NCI-H526 (cell line): ENCODE measurements around the gene SLC25A42.
"Not testable (repeated sequence)": the region's sequence is repeated elsewhere in the genome, so short reads cannot be mapped to it uniquely, and the experiment has no call there.

Experiments
- DNase-seq, 2 experiments: peaks; one replicate each; lab custom pipeline; 2025; lab: John Stamatoyannopoulos, UW

SLC25A42 gene

DNA sequence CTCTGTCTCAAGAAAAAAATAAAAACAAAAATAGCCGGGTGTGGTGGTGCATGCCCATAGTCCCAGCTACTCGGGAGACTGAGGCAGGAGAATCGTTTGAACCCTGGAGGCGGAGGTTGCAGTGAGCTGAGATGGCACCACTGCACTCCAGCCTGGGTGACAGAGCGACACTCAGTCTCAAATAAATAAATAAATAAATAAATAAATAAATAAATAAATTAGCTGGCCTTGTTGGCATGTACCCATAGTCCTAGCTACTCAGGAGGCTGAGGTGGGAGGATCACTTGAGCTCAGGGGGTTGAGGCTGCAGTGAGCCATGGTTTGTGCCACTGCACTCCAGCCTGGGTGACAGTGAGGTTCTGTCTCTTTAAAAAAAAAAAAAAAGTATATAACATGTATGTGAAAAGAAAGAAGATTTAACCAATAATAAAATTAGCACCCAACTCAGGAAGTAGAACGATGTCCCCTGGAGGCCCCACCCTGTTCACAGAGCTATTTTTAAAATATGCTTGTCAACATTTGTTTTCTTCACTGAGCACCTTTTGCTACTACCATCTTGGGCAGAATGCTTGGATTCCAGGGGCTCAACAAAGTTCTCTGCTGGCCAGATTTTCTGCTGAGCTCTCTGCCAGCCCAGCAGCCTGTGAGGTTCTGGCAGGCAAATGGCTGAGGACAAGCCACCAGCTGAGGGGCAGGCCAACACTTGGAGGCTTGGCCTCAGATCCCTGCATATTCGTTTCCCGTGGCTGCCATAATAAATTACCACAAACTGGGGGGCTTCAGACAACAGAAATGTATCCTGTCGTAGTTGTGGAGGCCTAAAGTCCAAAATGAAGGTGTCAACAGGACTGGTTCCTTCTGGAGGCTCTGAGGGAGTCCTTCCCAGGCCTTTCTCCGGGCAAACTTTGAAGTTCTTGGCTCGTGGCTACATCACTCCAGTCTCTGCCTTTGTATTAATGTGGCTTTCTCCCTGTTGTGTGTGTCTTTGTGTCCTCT is 5.2 kb downstream of the SLC25A42 start:
- DNase-seq: no peak

DNA sequence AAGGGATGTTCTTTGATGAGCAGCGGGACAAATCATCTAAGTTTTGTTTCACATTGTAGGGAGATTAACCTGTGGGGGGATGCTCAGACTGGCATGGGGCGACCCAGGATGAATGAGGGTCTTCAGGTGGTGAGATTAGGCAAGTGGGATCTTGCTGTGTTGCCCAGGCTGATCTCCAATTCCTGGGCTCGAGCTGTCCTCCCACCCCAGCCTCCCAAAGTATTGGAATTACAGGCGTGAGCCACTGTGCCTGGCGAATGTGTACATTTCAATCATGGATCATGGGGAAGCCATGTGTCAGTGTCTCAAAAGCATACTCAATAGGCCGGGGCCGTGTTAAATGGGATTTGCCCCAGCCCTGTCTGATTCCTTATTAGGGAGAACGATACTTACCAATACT is 8.1 kb downstream of the SLC25A42 start:
- no peak for DNase-seq

DNA sequence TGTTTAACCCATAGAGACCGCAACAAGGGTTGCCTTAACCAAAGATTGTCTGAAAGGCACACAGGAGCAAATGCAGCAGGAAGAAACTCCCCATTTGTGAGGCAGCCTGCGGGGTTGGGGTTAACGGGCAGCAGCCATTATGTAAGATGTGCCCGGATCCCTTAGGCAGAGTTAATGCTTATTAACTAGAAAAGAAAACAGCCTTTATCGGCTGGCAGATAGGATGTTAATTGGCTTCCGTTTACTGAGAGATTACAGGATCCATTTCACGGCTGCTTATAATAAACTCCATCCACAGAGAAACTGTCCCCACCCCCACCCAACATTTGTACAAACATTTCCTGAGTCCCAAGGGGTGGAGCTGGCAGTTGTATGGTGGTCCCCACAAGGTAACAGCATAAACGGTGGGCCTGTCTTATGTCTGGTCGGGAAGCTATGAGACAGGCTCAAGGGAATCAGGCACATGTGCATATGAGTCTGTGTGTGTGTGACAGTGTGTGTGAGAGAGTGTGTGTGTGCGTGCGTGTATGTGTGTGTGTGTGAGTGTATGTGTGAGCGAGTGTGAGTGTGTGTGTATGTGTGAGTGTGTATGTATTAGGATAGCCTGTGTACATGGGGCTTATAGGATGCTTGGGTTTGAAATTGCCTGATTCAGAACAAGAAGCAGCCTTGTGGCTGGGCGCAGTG is 10.5 kb downstream of the SLC25A42 start:
- no peak for DNase-seq

DNA sequence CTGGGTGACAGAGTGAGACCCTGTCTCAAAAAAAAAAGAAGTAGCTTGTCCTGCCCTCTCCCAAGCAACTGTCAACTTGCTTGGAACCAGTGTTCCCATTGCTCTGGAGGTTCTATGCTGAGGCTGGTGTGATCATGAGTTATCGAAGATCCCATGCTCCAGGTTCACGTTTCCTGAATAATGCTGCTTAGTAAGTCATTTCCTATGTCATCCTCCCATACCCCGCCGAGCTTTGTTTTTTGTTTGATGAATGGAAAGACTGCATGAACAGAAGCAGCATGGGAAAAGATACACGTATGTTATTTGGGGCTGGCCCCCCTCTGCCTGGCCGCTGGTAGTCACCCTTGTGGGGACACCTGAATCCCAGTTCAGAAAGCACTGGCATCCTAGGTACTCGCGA is 11.3 kb downstream of the SLC25A42 start:
- no peak for DNase-seq

DNA sequence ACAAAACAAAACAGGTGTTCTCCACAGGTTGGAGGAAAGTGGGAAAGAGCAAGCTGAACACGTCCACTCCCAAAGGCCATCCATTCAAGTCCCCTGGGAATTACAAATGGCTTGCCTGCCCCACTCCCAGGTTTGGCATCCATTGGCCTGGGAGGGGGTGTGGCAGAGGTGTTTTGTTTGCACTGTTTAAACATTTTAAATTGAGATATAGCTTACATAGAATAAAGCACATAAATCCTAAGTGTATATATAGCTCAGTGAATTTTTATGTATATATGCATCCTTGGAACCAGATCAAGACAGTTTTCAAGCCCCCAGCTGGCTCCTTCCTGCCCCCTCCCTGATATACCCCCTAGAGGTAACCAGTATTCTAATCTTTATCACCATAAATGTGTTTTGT is 12.7 kb downstream of the SLC25A42 start:
- DNase-seq: no peak

DNA sequence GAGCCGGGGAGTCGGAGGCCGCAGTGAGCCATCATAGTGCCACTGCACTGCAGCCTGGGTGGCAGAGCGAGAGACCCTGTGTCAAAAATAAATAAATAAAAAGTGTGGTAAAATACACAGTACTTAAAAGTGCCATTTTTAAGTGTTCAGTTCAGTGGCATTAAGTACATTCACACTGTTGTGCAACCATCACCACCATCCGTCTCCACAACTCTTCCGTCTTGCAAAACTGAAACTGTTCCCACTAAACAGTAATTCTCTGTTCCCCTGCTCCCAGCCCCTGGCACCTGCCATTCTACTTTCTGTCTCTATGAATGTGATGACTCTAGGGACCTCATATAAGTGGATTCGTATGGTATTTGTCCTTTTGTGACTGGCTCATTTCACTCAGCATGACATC is 13.3 kb downstream of the SLC25A42 start:
- no peak for DNase-seq

DNA sequence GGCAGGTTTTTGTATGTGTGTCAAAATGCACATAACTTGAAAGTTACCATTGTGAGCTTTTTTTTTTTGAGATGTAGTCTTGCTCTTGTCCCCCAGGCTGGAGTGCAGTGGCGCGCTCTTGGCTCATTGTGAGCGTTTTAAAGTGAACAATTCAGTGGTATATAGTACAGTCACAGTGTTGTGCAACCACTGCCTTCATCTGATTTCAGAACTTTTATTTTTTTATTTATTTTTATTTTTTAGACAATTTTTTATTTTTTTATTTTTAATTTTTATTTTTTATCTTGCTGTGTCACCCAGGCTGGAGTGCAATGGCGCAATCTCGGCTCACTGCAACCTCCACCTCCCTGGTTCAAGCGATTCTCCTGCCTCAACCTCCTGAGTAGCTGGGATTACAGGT is 15.0 kb downstream of the SLC25A42 start:
- no peak for DNase-seq

DNA sequence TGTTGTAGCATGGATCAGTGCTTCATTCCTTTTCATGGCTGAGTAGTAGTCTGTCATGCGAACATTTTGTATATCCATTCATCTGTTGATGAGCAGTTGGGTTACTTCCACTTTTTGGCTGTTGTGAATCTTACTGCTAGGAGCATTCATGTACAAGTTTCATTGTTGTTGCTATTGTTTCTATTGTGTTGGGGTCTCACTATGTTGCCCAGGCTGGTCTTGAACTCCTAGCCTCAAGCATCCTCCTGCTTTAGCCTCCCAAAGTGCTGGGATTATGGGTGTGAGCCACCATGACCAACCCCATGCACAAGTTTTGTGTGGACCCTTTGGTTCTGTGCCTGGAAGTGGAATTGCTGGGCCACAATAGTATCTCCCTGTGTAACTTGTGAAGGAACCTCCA is 15.8 kb downstream of the SLC25A42 start:
- DNase-seq: no peak

DNA sequence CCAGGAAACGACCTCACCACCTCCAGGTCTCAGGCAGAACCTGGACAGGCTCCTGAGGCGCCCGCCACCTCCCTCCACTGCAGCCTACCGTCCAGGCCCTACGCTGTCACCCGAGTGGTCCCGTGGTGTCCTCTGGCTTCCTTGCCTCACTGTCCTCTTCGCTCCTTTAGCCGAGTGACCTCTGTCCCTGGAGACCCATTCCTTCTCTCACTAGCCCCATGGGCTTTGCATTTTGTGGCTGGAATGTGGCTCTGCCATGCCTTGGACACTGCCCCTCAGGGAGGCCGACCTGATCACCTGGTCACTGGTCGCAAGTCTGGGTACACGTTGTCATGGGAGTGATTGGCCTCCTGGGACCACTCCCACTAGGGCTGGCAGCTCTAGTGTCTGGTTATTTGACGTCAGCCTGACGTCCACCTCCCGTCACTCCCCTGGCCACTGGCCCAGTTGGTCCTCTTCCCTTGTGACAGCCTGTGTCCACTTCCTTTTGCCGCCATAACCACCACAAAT is 17.9 kb downstream of the SLC25A42 start:
- DNase-seq: no peak

DNA sequence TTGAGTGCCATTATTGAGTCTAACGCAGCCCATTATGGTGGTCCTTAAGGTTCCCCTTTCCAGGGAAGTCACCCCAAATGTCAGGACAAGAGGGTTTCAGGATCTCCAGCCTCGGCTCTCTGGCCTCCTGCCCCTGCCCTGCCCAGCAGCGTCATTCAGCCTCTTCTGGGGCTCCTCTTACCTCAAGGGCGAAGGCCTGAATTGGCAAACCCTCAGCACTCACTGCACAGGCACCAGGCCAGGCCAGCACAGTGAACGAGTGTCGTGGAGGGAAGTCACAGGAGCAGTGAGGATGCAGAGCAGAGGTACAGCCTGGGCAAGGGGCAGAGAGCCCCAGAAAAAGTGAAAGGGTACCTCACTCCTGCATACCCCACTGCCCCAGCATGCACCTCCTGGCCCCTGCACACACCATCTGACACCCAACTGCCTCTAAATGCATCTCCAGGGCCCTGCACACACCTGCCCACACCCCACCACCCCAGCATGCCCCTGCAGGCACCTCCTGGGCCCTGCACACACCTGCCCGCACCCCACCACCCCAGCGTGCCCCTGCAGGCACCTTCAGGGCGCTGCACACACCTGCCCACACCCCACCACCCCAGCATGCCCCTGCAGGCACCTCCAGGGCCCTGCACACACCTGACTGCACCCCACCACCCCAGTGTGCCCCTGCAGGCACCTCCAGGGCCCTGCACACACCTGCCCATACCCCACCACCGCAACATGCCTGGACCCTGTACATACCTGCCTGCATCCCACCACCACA is 19.8 kb downstream of the SLC25A42 start:
- DNase-seq: no peak

DNA sequence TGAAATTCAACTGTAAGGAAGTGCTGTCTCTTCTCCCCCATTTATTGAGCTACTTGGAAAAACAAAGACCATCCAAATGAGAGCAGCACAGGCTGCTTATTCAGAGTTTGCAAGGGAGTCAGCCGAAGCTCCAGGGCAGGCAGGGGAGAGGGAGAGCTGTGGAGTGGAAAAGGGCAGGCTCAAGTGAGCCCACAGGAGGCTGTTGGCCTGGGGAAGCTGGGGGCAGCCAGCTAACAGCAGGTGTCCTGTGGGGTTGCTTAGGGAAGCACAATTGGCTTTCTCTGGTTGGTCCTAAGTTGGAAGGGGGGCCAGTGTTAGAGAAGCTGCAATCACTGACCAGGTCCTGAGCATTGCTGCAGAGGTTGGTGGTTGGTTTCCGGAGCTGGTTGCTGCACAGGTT is 23.9 kb downstream of the SLC25A42 start:
- DNase-seq: no peak

DNA sequence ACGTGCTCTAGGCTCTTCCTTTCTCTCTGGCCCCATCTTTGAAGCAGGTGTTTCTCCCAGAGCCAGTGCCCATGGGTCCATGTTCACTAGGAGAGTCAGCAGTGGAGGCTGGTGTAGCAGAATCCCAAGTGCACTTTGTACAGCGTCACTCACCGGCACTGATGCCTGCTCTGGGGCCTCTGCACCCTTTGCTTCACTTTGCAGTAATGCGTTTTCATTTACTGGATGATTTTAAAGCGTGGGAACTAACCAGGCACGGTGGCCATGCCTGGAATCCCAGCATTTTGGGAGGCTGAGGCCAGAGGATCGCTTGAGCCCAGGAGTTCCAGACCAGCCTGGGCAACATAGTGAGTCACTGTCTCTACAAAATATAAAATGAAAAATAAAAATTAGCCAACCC is 30.7 kb downstream of the SLC25A42 start:
- DNase-seq: no peak

DNA sequence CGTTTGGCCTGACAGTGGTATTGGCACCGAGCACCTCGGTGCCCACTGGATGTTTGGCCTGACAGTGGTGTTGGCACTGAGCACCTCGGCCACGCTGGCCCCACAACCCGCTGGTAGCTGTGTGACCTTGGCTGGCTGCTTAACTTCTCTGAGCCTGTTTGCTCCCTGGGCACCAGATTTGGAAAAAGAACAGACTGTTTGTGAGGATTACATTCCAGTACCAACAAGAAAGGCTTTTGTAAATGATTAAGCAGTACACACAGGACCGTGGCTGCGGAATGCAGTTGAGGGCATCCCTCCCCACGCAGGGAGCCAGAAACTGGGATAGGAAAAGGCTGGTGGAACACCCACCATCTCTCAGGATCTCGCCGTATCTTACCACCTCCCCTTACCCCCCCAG is 31.9 kb downstream of the SLC25A42 start:
- no peak for DNase-seq

DNA sequence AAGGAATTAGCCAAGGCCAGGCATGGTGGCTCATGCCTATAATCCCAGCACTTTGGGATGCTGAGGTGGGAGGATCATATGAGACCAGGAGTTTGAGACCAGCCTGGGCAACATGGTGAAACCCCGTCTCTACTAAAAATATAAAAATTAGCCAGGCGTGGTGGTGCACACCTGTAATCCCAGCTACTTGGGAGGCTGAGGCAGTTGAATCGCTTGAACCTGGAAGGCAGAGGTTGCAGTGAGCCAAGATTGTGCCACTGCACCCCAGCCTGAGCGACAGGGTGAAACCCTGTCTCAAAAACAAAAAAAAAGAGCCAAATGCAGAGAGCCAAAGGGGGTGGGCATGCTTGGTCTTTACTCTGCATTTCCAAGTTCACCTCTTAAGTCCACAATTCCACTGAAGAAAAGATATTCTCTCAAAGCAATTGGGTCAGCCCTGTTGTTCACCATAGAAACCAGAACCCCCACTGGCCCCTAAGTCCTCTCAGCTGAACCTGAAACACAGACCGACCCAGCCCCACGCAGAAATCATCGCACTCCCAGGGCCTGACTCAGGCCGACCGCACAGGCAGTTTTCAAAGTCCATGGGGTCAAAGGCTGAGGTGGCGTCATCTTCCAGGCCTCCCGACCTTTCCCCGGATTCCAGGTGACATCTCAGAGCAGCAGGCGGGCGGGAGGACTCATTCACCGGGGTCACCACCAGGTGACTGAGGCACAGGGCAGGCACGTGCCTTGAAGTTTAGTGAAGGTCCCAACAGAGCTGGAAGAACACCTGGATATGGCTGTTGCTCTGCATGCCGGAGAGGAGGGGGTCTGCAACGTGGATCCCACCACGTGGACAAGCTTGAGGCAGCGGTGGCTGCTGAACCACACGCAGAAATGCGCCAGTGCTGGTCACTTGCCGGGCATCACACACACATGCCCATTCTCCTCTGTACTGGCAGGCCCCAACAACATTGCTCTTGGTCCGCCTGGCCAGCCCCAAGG is 33.1 kb downstream of the SLC25A42 start:
- DNase-seq: no peak

DNA sequence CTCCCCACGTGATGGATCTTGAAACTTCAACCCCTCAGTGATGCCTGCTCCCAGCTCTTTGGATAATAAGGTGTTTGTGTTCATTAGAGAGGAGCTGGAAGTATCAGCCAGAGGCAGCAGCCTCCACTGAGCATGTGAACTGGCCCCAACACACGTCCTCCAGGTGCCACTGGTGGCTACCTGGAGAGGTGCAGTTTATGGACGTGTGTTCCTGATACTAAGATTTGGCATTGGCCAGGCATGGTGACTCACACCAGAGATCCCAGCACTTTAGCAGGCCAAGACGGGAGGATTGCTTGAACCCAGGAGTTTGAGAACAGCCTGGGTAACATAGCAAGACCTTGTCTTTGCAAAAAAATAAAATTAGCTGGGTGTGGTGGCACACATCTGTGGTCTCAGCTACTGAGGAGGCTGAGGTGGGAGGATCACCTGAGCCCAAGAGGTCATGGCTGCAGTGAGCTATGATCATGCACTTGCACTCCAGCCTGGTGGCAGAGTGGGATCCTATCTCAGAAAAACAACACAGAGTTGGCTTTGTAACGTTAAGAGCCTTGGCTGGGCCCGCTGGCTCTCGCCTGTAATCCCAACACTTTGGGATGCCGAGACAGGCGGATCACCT is 34.4 kb downstream of the SLC25A42 start:
- DNase-seq: no peak

DNA sequence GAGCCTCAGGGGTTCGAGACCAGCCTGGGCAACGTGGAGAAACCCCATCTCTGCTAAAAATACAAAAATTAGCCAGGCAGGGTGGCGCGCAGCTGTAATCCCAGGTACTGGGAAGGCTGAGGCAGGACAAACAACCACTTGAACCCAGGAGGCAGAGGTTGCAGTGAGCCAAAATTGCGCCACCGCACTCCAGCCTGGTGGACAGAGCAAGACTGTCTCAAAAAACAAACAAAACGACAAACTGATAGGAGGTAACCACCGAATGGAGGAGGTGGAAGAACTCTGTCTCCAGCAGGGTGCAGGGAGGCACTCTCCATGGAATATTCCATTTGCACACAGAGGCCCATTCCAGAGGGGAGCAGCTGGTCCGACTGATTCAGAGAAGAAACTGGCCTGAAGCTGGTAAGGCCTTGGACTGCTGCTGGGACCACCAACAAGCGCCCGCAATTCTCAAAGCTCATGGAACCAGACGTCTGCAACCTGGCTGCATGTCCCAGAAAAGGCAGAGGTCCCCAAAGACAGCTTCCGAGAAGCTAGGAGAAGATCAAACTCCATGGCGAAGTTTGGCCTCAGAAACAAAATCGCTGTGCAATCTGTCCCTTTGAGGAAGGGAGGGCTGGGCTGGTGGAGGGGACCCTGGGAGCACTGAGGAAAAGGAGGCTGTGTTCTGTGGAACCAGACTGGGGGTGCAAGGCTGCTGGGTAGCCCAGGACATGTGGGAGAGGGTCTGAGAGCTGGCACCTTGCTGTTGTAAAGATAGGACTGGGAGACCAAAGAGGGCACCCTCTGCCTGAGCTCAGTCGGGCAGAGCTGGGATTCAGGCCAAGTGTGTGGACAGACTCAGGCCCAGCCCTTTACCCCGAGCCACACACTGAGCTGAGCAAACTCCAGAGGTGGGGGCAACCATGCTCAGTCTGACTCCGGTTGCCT is 35.2 kb downstream of the SLC25A42 start:
- no peak for DNase-seq

DNA sequence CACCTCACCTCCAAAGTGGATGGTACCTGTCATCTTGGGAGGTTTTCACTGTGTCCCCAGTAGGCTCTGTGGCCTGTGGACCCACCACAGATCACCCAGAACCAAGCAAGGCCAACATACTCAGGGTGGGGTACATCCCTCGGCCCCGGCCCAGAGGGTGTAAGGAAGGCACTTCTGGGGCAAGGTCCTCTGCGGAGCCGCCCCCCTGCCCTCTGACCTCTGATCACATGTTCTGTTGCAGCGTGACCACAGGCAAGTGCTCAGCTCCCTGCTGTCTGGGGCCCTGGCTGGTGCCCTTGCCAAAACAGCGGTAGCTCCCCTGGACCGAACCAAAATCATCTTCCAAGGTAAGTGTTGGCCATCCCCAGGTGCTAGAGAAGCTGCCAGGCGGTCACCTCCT is 37.7 kb downstream of the SLC25A42 start:
- DNase-seq: no peak

DNA sequence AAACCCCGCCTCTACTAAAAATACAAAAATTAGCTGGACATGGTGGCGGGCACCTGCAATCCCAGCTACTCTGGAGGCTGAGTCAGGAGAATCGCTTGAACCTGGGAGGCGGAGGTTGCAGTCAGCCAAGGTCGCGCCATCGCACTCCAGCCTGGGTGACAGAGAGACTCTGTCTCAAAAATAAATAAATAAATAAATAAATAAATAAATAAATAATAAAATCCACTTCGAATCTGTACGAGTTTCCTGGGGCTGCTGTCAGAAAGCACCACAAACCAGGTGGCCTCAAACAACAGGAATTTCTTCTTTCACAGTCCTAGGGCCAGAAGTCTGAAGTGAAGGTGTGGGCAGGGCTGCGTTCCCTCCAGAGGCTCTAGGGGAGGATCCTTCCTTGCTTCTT is 38.8 kb downstream of the SLC25A42 start:
- DNase-seq: not testable (repeated sequence)

DNA sequence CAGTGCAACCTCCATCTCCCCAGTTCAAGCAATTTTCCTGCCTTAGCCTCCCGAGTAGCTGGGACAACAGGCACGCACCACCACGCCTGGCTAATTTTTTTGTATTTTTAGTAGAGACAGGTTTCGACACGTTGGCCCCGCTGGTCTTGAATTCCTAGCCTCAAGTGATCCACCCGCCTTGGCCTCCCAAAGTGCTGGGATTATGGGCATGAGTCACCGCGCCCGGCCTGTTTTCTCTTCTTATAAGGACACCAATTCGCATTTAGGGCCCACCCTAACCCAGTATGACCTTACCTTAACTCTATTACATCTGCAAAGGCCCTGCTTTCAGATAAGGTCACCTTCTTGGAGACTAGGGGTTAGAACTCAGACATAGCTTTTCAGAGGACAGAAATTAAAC is 39.4 kb downstream of the SLC25A42 start:
- DNase-seq: no peak
